Vagina (tissue), 2 donors: ENCODE measurements around the gene SERPINB10.

ENCODE experiments used
- POLR2A ChIP-seq, 2 donors: fragments of 450-650 bp; IDR thresholded peaks; one replicate each; pipeline ENCODE4 v1.6.1; 2017; ENCODE audit warnings: antibody characterized with exemption in 2 of 2, mild to moderate bottlenecking in 2 of 2, moderate library complexity in 2 of 2
- POLR2AphosphoS5 ChIP-seq, 2 donors: sonication (generic); formaldehyde crosslinking; IDR thresholded peaks; one replicate each; pipeline ENCODE4 v1.9.0; 2017; ENCODE audit warnings: antibody characterized with exemption in 2 of 2, mild to moderate bottlenecking in 2 of 2, low read depth in 1 of 2; ENCODE audit not compliant: insufficient read depth in 1 of 2
- TF ChIP-seq, protein P1 (sequence below), 3 experiments: fragments of 450-650 bp in 2 of 3; fragments of 200-600 bp in 1 of 3; sonication (generic) in 1 of 3; IDR thresholded peaks; one replicate each; pipeline ENCODE4 v1.5.1; 2017 to 2019; ENCODE audit warnings: antibody characterized with exemption in 3 of 3, mild to moderate bottlenecking in 2 of 3, moderate library complexity in 2 of 3

DNA sequence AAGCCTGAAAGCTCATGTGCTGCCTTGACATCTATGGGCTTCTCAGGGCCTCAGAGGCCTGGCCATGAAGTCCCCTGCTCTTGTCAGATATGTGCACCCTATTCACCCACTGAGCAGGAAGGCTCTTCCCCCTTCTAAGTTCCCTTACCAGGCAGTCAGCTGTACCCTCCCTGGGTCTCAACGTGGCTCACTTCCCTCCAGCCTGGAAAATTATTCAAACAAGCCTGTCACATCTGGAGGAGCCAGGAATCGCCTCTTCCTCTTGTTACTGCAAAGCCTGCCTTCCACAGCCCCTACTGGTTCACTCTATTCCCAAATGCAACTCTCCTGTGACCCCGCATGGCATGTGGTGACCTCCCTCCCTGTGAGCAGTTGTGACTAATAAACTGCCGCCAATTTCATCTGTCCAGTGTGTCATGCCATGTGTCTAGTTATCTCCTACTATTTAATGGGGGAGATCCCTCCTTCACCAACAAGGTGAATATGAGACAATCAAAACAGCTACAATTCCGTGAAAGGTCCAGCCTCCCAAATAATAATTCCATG, 53.8 kb downstream of the SERPINB10 start:
- TF ChIP-seq POLR2A (IDR thresholded peaks at IDR 0.05) = no peak
- TF ChIP-seq POLR2AphosphoS5 (IDR thresholded peaks at IDR 0.05; ENCODE audit: insufficient read depth in 1 of 2, low read depth in 1 of 2) = no peak
- TF ChIP-seq, protein P1, sequence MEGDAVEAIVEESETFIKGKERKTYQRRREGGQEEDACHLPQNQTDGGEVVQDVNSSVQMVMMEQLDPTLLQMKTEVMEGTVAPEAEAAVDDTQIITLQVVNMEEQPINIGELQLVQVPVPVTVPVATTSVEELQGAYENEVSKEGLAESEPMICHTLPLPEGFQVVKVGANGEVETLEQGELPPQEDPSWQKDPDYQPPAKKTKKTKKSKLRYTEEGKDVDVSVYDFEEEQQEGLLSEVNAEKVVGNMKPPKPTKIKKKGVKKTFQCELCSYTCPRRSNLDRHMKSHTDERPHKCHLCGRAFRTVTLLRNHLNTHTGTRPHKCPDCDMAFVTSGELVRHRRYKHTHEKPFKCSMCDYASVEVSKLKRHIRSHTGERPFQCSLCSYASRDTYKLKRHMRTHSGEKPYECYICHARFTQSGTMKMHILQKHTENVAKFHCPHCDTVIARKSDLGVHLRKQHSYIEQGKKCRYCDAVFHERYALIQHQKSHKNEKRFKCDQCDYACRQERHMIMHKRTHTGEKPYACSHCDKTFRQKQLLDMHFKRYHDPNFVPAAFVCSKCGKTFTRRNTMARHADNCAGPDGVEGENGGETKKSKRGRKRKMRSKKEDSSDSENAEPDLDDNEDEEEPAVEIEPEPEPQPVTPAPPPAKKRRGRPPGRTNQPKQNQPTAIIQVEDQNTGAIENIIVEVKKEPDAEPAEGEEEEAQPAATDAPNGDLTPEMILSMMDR (IDR thresholded peaks at IDR 0.05) = no peak
